Transverse colon (tissue), 4 donors: ENCODE data around the gene PCSK7. TPM values are rescaled to one million over a fixed set of nuclear protein-coding genes. Genes with fewer than 3 reads are reported as not detected.

Source experiments
- DNase-seq: peaks from one replicate; pipeline ENCODE4 v3.0.0-alpha.2; 2019
- H3K27ac ChIP-seq, 4 donors: fragments of 200-600 bp; sonication (generic); 2 replicates each; pipeline ENCODE4 v1.5.1; 2016 to 2018; ENCODE audit warnings: inconsistent platforms in 4 of 4
- H3K27me3 ChIP-seq: fragments of 200-600 bp; sonication (generic); 2 replicates; pipeline ENCODE4 v1.5.1; 2017; ENCODE audit warnings: inconsistent platforms
- H3K36me3 ChIP-seq, 4 donors: fragments of 200-600 bp; sonication (generic); 2 replicates each; pipeline ENCODE4 v1.5.1; 2017 to 2019; ENCODE audit warnings: inconsistent platforms in 4 of 4
- H3K4me1 ChIP-seq, 4 donors: fragments of 200-600 bp; sonication (generic); 2 replicates each; pipeline ENCODE4 v1.5.1; 2017 to 2020; ENCODE audit warnings: inconsistent platforms in 4 of 4
- H3K4me3 ChIP-seq, 4 donors: fragments of 200-600 bp; sonication (generic); 1 replicate in 1 of 4; 2 replicates in 3 of 4; pipeline versions ENCODE4 v1.5.1 to v1.6.1; 2017 to 2019; ENCODE audit warnings: inconsistent platforms in 4 of 4
- H3K9me3 ChIP-seq, 2 donors: fragments of 200-600 bp; sonication (generic); 2 replicates each; pipeline ENCODE4 v1.5.1; 2017 to 2019; ENCODE audit warnings: inconsistent platforms in 2 of 2
- EP300 ChIP-seq: sonication (generic); formaldehyde crosslinking; IDR thresholded peaks from one replicate; pipeline ENCODE4 v1.6.1; 2017; ENCODE audit warnings: antibody characterized with exemption, low read depth
- POLR2A ChIP-seq: fragments of 450-650 bp; IDR thresholded peaks from one replicate; pipeline ENCODE4 v1.6.1; 2016; ENCODE audit warnings: antibody characterized with exemption, mild to moderate bottlenecking, moderate library complexity
- POLR2AphosphoS5 ChIP-seq, 3 donors: sonication (generic); formaldehyde crosslinking; IDR thresholded peaks; one replicate each; pipeline ENCODE4 v1.6.1; 2016; ENCODE audit warnings: antibody characterized with exemption in 3 of 3
- WGBS, 2 donors: methylation state at CpG; one replicate each; pipeline ENCODE4 v1.1.5; 2018; ENCODE audit warnings: low coverage in 1 of 2; 5-methylcytosine and 5-hydroxymethylcytosine counted together
- in situ Hi-C, 4 donors: fragments of 200-750 bp; cut with MboI; loops; one replicate each; pipeline versions ENCODE4 v1.15.0 to v1.15.1; 2017; ENCODE audit warnings: low sequenced_read_pairs in 3 of 4, low pct_ligation_motif_present in 1 of 4, low pct_unique_long_range_greater_than_20kb in 1 of 4
- intact Hi-C: fragments of 100-400 bp; cut with DNase I; formaldehyde crosslinking; loops from one replicate; pipeline ENCODE4 v1.15.1; 2023; ENCODE audit warnings: low total_unique reads
- total RNA-seq, 4 donors: library from RNA; depleted of rRNA; stranded (reverse); fragments of >200 nt; gene quantifications; one replicate each; pipeline ENCODE4 v1.1.0, GENCODE V29; 2016
- TF ChIP-seq, protein P1 (sequence below), 5 experiments: fragments of 200-600 bp in 3 of 5; fragments of 450-650 bp in 2 of 5; sonication (generic) in 3 of 5; IDR thresholded peaks; 1 replicate in 2 of 5; 2 replicates in 3 of 5; pipeline ENCODE4 v1.5.1; 2016 to 2017; ENCODE audit warnings: antibody characterized with exemption in 5 of 5, inconsistent platforms in 3 of 5, mild to moderate bottlenecking in 2 of 5, moderate library complexity in 1 of 5

PCSK7 gene
- total RNA-seq, 4 donors from 2014 or later: 182 to 432 (median 204) TPM

DNA sequence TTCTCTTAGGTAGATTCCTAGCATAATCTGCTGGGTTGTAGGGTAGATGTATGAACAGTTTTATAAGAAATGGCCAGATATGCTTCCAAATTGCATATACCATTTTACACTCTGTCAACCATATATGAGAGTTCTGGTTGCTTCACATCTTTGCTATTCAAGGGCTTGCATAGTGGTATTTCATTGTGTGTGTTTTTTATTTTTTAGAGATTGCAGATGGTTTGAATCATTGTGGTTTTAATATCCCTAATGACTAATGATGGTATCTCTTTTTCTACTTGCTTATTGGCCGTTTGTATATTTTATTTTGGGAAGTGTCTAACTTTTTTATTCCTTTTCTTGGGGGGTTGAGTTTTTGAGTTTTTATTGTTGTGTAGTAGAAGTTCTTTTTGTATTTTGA, 27.5 kb upstream of the PCSK7 start:
- H3K27ac ChIP-seq: no peak overlapping the region
- H3K9me3 ChIP-seq: no peaks in the 10 kb centered on the region
- H3K4me3 ChIP-seq: no peak overlapping the region
- no peak for TF ChIP-seq EP300
- TF ChIP-seq, protein P1, sequence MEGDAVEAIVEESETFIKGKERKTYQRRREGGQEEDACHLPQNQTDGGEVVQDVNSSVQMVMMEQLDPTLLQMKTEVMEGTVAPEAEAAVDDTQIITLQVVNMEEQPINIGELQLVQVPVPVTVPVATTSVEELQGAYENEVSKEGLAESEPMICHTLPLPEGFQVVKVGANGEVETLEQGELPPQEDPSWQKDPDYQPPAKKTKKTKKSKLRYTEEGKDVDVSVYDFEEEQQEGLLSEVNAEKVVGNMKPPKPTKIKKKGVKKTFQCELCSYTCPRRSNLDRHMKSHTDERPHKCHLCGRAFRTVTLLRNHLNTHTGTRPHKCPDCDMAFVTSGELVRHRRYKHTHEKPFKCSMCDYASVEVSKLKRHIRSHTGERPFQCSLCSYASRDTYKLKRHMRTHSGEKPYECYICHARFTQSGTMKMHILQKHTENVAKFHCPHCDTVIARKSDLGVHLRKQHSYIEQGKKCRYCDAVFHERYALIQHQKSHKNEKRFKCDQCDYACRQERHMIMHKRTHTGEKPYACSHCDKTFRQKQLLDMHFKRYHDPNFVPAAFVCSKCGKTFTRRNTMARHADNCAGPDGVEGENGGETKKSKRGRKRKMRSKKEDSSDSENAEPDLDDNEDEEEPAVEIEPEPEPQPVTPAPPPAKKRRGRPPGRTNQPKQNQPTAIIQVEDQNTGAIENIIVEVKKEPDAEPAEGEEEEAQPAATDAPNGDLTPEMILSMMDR (IDR thresholded peaks at IDR 0.05): no peak
- TF ChIP-seq POLR2A: no peak
- no peak for TF ChIP-seq POLR2AphosphoS5 (IDR thresholded peaks at IDR 0.05)
- WGBS, 2 donors: 46 to 64% methylated on average over 1 of the region's 1 CpG
- no peak for DNase-seq
- H3K27me3 ChIP-seq: no peaks in the 10 kb centered on the region
- H3K4me1 ChIP-seq: no peaks in the 10 kb centered on the region
- intact Hi-C loops (loop anchor here (5.0 kb wide), 1 partner anchor 598 kb away; no protein-coding TSS in a partner anchor), in situ Hi-C loops (no loop called here)
- H3K36me3 ChIP-seq: peaks cover 0 to 14% (median 0%) of the 10 kb centered on the region in 4 donors

DNA sequence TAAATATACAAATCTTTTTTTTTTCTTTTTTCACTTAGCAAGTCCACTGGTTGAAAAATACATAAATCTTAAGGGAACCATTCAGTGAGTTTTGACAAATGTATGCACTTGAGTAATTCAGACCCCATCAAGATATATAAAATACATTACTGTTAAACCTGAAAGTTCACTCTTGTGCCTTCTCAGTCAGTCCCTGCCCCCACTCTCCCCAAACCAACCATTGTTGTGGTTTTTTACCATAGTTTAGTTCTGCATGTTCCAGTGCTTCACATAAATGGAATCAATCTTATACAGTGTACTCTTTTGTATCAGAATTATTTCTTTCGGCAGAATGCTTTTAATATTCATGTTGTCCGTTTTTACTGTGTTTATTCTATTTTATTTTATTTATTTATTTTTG, 26.7 kb upstream of the PCSK7 start:
- peaks cover 0 to 14% (median 0%) of the 10 kb centered on the region in 4 donors for H3K36me3 ChIP-seq
- no peaks in the 10 kb centered on the region for H3K9me3 ChIP-seq
- no peaks in the 10 kb centered on the region for H3K4me1 ChIP-seq
- intact Hi-C loops: loop anchor here (5.0 kb wide), 1 partner anchor 599 kb away; no protein-coding TSS in a partner anchor
- DNase-seq: no peak
- no peak overlapping the region for H3K4me3 ChIP-seq
- H3K27ac ChIP-seq: no peak overlapping the region
- 67 to 84% methylated on average over 2 of the region's 2 CpGs for WGBS, 2 donors
- TF ChIP-seq POLR2AphosphoS5 (IDR thresholded peaks at IDR 0.05) (no peak), EP300 (no peak), POLR2A (no peak)
- TF ChIP-seq, protein P1 (IDR thresholded peaks at IDR 0.05): no peak
- in situ Hi-C loops: no loop called here
- no peaks in the 10 kb centered on the region for H3K27me3 ChIP-seq

DNA sequence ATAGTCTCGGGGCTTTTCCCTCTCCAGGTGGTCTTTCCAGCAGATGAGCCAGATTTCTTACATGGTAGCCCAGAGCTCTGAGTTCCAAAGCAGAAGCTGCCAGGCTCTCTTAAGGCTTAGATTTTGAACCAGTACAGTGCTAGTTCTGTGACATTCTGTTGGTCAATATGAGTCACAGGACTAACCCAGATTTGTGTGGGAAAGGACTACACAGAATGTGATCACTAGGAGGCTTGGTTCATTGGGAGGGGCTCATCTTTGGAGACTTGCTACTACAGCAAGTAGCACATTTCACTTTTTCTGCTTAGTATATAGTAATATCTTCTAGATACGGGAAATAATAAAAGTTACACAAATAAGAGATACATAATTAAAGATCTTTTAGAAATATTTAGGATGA, 24.7 kb upstream of the PCSK7 start:
- Histone ChIP-seq H3K36me3 (peaks cover 0 to 13% (median 3%) of the 10 kb centered on the region in 4 donors), H3K9me3 (no peaks in the 10 kb centered on the region), H3K4me3 (no peak overlapping the region), H3K27me3 (no peaks in the 10 kb centered on the region), H3K27ac (no peak overlapping the region), H3K4me1 (no peaks in the 10 kb centered on the region)
- intact Hi-C loops (loop anchor here (5.0 kb wide), 1 partner anchor 601 kb away; no protein-coding TSS in a partner anchor), in situ Hi-C loops (no loop called here)
- no peak for DNase-seq
- TF ChIP-seq EP300 (no peak), POLR2A (no peak), POLR2AphosphoS5 (IDR thresholded peaks at IDR 0.05) (no peak)
- TF ChIP-seq, protein P1 (IDR thresholded peaks at IDR 0.05): no peak
- 14 to 67% methylated on average over 1 to 2 of the region's 2 CpGs for WGBS, 2 donors

DNA sequence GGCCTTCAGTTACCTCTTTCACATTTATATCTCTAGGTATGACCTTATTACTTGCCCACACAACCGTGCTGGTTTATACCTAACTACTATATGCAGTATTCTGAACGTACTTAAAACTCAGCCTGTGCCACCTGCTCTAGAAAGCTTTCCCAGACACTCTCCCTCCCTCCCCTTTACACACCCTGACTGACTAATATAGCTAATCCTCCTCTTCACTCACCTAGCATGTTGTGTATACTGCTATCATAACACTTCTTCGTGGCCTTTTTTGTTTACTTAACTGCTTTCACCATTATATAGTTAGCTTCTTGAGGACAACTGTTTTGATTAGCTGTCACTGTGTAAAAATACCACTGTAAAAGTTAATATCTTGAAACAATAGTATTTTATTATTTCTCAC, 24.1 kb upstream of the PCSK7 start:
- in situ Hi-C loops (no loop called here), intact Hi-C loops (loop anchor here (5.0 kb wide), 1 partner anchor 601 kb away; no protein-coding TSS in a partner anchor)
- H3K4me1 ChIP-seq: no peaks in the 10 kb centered on the region
- 10 to 61% methylated on average over 3 of the region's 3 CpGs for WGBS, 2 donors
- H3K9me3 ChIP-seq: no peaks in the 10 kb centered on the region
- peaks cover 0 to 7% (median 3%) of the 10 kb centered on the region in 4 donors for H3K36me3 ChIP-seq
- no peak for DNase-seq
- no peaks in the 10 kb centered on the region for H3K27me3 ChIP-seq
- no peak overlapping the region for H3K4me3 ChIP-seq
- no peak overlapping the region for H3K27ac ChIP-seq
- TF ChIP-seq, protein P1 (IDR thresholded peaks at IDR 0.05): no peak
- TF ChIP-seq POLR2AphosphoS5 (IDR thresholded peaks at IDR 0.05) (no peak), POLR2A (no peak), EP300 (no peak)
